Ishikawa (cell line): ENCODE measurements around the gene ORMDL3.

Experiments
- CEBPB ChIP-seq: IDR thresholded peaks from 2 replicates; pipeline ENCODE4 v1.6.1; 2012
- CREB1 ChIP-seq: IDR thresholded peaks from 2 replicates; pipeline ENCODE4 v1.6.1; 2012; ENCODE audit warnings: low read depth
- EGR1 ChIP-seq: IDR thresholded peaks from 2 replicates; pipeline ENCODE4 v1.6.1; 2012
- EP300 ChIP-seq: IDR thresholded peaks from 2 replicates; pipeline ENCODE4 v1.6.1; 2012; ENCODE audit warnings: borderline replicate concordance
- FOXM1 ChIP-seq: IDR thresholded peaks from 2 replicates; pipeline ENCODE4 v1.6.1; 2012; ENCODE audit warnings: low read depth, borderline replicate concordance
- NFIC ChIP-seq: IDR thresholded peaks from 2 replicates; pipeline ENCODE4 v1.6.1; 2012
- RAD21 ChIP-seq: IDR thresholded peaks from 2 replicates; pipeline ENCODE4 v1.6.1; 2012; ENCODE audit warnings: low read depth
- TAF1 ChIP-seq: IDR thresholded peaks from 2 replicates; pipeline ENCODE4 v1.6.1; 2012; ENCODE audit warnings: low read depth, mild to moderate bottlenecking
- TCF12 ChIP-seq: IDR thresholded peaks from 2 replicates; pipeline ENCODE4 v1.6.1; 2012; ENCODE audit warnings: low read depth
- TEAD4 ChIP-seq: IDR thresholded peaks from 2 replicates; pipeline ENCODE4 v1.6.1; 2012
- USF1 ChIP-seq: IDR thresholded peaks from 2 replicates; pipeline ENCODE4 v1.6.1; 2012
- YY1 ChIP-seq: IDR thresholded peaks from 2 replicates; pipeline ENCODE4 v1.6.1; 2012; ENCODE audit warnings: low read depth
- ZBTB7A ChIP-seq: IDR thresholded peaks from 2 replicates; pipeline ENCODE4 v1.6.1; 2012; ENCODE audit warnings: low read depth
- TF ChIP-seq, protein P1 (sequence below): IDR thresholded peaks from 2 replicates; pipeline ENCODE4 v1.6.1; 2012
- TF ChIP-seq, protein P2 (sequence below): IDR thresholded peaks from 2 replicates; pipeline ENCODE4 v1.6.1; 2012; ENCODE audit warnings: low read depth, mild to moderate bottlenecking

Gene ORMDL3

GRCh38 chr17:39935909-39936308 lies 8.5 kb upstream of the ORMDL3 start:
- TF ChIP-seq, protein P1, sequence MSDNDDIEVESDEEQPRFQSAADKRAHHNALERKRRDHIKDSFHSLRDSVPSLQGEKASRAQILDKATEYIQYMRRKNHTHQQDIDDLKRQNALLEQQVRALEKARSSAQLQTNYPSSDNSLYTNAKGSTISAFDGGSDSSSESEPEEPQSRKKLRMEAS = no peak
- TF ChIP-seq USF1 (no peak), CEBPB (no peak), FOXM1 (no peak), YY1 (no peak), RAD21 (no peak), NFIC (no peak), EGR1 (no peak), CREB1 (no peak), TAF1 (no peak), ZBTB7A (no peak), EP300 (no peak), TCF12 (no peak), TEAD4 (no peak)
- TF ChIP-seq, protein P2, sequence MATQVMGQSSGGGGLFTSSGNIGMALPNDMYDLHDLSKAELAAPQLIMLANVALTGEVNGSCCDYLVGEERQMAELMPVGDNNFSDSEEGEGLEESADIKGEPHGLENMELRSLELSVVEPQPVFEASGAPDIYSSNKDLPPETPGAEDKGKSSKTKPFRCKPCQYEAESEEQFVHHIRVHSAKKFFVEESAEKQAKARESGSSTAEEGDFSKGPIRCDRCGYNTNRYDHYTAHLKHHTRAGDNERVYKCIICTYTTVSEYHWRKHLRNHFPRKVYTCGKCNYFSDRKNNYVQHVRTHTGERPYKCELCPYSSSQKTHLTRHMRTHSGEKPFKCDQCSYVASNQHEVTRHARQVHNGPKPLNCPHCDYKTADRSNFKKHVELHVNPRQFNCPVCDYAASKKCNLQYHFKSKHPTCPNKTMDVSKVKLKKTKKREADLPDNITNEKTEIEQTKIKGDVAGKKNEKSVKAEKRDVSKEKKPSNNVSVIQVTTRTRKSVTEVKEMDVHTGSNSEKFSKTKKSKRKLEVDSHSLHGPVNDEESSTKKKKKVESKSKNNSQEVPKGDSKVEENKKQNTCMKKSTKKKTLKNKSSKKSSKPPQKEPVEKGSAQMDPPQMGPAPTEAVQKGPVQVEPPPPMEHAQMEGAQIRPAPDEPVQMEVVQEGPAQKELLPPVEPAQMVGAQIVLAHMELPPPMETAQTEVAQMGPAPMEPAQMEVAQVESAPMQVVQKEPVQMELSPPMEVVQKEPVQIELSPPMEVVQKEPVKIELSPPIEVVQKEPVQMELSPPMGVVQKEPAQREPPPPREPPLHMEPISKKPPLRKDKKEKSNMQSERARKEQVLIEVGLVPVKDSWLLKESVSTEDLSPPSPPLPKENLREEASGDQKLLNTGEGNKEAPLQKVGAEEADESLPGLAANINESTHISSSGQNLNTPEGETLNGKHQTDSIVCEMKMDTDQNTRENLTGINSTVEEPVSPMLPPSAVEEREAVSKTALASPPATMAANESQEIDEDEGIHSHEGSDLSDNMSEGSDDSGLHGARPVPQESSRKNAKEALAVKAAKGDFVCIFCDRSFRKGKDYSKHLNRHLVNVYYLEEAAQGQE = no peak

- no peak for TF ChIP-seq TEAD4
- TF ChIP-seq NFIC = no peak
- no peak for TF ChIP-seq CEBPB
- TF ChIP-seq, protein P1 = no peak
- TF ChIP-seq TCF12 = no peak
- TF ChIP-seq EP300 = no peak
These were observed 6.9 kb upstream of the ORMDL3 start for GRCh38 chr17:39934324-39934723.

GRCh38 chr17:39933912-39934311 lies 6.5 kb upstream of the ORMDL3 start:
- no peak for TF ChIP-seq RAD21
- TF ChIP-seq, protein P1 = no peak
- no peak for TF ChIP-seq TEAD4
- no peak for TF ChIP-seq ZBTB7A
- no peak for TF ChIP-seq CEBPB
- no peak for TF ChIP-seq USF1
- TF ChIP-seq CREB1 = no peak
- TF ChIP-seq EGR1 = no peak
- TF ChIP-seq, protein P2 = no peak
- no peak for TF ChIP-seq EP300
- no peak for TF ChIP-seq NFIC
- no peak for TF ChIP-seq FOXM1
- TF ChIP-seq TCF12 = no peak
- TF ChIP-seq TAF1 = no peak
- TF ChIP-seq YY1 = no peak

DNA sequence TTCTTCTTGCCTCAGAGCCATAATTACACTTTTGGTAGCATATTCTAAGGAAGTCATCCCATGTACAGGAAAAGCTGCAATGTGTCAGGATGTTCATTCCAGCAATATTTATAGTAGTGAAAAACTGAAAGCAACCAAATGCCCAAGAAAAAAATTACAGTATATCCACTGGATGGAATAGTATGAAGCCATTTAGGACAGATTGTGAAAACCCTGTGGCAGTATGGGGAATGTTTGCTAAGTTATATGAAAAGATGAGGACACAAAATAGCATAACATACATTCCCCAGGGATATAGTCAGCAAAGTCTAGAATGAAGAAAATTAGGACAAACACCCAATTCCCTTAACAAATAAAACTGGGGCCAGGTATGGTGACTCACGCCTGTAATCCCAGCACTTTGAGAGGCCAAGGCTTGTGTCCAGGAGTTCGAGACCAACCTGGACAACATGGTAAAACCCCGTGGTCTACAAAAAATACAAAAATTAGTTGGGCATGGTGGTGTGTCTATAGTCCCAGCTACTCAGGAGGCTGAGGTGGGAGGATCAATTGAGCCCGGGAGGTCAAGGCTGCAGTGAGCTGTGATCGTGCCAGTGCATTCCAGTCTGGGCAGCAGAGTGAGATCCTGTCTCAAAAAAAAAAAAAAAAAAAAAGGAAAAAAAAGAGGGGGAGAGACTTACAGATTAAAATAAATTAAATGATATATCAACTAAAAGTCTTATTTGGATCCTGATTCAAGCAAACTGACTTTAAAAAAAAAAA lies 2.4 kb upstream of the ORMDL3 start:
- TF ChIP-seq TEAD4 = no peak
- TF ChIP-seq NFIC = no peak
- TF ChIP-seq YY1 = no peak
- TF ChIP-seq, protein P1 = no peak
- TF ChIP-seq, protein P2 = no peak
- no peak for TF ChIP-seq ZBTB7A
- TF ChIP-seq EGR1 = no peak
- TF ChIP-seq CREB1 = no peak
- TF ChIP-seq TCF12 = no peak
- TF ChIP-seq FOXM1 = no peak
- no peak for TF ChIP-seq USF1
